ENCODE data around the gene BSN.

GRCh38 chr3:49536875-49537533, 17.3 kb upstream of the BSN start:
- TF ChIP-seq, protein P1, sequence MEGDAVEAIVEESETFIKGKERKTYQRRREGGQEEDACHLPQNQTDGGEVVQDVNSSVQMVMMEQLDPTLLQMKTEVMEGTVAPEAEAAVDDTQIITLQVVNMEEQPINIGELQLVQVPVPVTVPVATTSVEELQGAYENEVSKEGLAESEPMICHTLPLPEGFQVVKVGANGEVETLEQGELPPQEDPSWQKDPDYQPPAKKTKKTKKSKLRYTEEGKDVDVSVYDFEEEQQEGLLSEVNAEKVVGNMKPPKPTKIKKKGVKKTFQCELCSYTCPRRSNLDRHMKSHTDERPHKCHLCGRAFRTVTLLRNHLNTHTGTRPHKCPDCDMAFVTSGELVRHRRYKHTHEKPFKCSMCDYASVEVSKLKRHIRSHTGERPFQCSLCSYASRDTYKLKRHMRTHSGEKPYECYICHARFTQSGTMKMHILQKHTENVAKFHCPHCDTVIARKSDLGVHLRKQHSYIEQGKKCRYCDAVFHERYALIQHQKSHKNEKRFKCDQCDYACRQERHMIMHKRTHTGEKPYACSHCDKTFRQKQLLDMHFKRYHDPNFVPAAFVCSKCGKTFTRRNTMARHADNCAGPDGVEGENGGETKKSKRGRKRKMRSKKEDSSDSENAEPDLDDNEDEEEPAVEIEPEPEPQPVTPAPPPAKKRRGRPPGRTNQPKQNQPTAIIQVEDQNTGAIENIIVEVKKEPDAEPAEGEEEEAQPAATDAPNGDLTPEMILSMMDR (IDR thresholded peaks at IDR 0.05; ENCODE audit: low read depth, low read length), result no peak
- TF ChIP-seq MAX (IDR thresholded peaks at IDR 0.05; ENCODE audit: low read depth, low read length), result no peak

Data from NB4 (cell line).